HG03108 (cell line): ENCODE results near the gene PON1.

Experiments
- ATAC-seq: cut with Tn5 transposase; IDR thresholded peaks from one replicate; pipeline ENCODE4 v1.9.1; 2021; ENCODE audit warnings: moderate library complexity; ENCODE audit not compliant: unreplicated experiment

PON1 gene

DNA sequence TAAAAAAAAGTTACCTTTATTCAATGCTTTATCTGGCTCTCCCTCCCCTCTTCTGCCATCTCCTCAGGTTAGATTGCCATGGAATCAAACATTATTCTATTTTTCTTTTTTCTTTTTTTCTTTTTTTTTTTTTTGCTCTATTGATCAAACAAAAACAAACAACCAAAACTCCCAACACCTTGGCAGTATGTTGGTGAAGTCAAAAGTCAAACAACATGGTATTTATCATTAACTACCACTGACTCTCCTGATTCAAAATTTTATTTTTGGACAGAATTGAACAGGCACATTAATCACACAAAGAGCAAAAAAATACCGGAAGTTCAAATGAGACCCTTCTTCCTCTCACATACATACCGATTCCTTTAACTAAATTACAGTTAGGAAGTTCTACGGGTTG lies 6.4 kb downstream of the PON1 start:
- no peak for ATAC-seq

DNA sequence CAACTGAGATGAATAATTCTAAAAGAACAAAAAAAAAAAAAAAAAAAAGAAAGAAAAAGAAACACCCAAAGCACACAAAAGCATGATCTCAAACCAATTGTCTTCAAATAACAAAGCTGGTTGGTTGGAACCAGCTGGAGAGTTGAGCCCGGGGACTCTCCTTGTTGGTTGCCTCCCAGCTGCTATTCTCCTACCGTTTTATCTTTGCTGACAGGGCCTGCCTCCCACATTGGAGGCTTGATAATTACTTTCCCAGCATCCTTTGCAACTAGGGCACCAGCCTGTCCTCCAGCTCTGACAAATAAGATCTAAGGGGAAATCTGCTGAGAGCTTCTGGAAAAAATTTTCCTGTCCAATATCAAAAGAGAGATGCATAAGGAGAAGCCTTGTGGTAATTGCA lies 6.8 kb downstream of the PON1 start:
- no peak for ATAC-seq

DNA sequence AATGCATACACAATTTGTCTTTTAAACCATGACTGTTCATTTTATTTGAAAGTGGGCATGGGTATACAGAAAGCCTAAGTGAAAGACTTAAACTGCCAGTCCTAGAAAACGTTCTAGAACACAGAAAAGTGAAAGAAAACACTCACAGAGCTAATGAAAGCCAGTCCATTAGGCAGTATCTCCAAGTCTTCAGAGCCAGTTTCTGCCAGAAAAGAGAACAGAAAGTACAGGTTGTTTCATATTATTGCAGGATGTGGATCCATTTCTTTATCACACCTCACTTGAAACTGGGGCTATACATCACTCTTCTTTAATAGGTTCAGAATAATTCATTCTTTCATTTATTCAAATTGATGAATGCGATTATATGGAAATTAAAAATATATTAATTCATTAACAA lies 7.7 kb downstream of the PON1 start:
- ATAC-seq = peak; percentile 69

DNA sequence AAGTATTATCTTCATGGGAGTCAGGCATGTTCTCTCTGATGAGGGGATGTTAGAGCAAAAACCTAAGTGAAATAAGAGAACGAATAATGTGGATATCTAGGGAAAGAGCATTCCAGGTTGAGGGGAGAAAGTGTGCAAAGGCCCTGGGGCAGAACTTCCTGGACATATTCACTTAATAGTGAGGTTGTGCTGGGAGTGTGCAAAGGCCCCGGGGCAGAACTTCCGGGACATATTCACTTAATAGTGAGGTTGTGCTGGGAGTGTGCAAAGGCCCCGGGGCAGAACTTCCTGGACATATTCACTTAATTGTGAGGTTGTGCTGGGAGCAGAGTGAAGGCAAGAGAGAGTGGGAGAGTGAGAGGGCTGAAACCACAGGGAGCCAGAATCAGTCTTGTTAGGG lies 11.8 kb downstream of the PON1 start:
- no peak for ATAC-seq

DNA sequence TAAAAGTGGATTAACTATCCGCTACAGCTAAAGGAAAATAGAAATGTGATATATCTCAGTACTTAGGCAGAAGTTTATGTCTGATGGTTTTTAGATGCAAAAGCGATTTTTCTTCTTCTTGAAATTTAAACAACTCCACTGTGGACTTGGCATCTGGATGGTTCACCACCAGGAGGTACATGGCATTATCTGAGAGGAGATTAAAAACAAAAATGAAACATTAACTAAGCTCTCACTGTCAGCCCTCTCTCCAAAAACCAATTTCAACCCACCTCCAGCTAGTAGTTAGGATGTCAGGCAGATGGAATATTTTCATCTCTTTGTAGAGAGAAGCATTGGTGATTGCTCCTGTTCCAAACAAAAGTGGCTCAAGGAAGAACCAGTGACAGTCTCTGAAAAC lies 12.9 kb downstream of the PON1 start:
- ATAC-seq = no peak

DNA sequence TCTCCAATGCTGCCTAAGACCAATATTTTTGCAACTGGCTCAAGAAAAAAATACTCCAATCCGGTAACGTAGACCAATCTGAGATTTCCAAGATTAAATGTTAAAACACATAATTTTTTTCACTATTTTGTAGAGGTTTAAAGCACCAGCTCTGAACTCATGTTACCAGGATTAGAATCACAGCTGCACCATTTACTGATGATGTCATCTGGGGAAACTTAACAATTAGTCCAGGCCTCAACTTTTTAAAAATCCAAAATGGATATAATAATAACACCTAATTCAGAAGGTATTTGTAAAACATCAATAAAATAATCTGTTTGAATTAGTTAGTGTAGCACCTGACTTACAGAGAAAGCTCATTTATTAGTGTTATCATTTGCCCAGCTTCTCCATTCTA lies 14.4 kb downstream of the PON1 start:
- no peak for ATAC-seq

DNA sequence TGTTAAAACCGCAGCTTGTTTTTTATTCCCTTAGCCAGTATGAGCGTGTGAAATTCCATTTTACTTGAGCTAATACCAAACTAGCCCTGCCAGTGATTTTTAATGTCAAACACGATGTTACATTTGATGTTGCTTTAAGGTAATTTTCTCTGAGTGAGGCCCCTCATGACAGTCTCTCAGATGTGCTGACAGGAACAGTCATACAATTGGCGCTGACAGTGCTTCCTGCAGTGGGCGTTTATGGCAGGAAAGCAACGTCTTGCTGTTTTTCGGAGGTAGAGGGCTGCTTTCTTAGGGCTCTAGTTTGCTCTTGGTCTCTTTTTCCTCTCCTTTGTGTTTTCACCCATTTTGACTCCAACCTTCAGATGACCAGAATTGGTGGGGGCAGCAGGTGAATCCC lies 19.3 kb downstream of the PON1 start:
- no peak for ATAC-seq

DNA sequence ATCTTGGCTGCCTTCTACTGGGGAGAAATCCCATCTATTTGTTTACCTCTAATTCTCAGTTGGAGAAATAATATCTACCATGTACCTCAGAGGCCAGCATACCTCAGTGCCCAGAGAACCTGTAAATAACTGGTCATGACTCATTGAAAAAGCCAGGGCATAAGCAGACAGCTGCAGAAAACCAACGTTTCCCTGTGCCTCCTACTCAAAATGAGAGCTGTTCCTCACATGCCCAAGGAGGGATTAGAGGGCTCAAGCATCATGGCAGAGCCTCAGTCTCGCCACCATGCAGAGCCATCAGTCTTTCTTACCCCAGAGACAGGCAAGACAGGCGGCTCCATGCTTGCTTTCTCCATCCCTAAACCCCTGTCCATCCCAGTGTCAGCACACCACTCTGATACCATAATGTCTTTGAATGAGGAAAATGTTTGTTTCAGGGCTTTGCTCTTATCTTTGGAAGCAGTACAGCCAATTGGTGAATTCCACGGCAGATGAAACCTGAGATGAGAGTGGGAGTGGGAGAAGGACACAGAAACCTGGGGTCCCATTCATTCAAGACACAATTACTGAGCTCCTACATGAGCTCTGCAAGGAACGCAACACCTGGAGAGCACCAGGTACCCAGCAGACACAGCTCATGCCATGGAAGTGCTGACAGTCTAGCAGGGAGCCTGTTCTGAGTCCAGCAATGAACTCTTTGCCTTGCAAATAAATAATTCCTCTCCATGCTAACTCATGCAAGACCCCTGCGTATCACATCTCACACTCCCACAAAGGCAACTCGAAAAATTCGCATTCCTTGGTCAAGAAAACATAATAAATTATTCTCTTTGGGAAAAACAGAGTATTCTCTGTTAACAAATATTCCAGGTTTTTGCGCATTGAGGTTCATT lies 21.1 kb downstream of the PON1 start:
- no peak for ATAC-seq

DNA sequence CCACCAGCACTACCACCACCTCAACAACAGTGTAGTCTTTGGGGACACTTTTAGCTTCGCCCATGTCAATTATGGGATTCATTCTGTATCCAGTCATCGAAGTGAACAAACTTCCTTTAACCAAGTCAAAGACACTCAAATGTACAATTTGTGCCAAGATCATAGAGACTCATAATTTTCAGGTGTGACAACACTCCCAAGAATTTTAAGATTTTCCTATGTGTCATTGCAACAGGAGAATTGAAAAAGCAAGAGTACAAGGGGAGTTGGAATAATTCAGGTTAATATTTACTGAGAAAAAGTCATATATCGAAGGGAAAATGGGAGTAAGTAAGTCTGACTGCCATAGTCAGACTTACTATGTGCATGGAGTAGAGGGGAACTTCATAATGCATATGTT lies 26.2 kb downstream of the PON1 start:
- ATAC-seq = no peak

DNA sequence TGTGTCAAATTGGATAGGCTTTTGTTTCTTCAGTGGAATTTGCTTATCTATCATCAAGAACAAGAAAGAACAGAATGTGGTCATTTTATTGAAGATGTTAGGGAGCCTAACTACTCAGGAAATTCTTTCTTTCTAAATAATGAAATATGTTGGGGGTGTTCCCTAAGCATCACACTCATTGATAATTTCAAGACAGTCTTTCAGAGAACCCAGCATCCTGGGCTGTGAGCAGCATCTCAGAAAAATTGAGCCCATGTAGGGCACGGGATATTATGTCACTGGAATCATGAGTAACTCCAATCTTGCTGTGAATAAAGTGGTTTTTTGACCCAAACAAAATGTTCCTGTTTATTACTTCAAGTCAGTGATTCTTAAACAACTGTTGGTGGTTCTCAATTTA lies 27.3 kb downstream of the PON1 start:
- no peak for ATAC-seq

DNA sequence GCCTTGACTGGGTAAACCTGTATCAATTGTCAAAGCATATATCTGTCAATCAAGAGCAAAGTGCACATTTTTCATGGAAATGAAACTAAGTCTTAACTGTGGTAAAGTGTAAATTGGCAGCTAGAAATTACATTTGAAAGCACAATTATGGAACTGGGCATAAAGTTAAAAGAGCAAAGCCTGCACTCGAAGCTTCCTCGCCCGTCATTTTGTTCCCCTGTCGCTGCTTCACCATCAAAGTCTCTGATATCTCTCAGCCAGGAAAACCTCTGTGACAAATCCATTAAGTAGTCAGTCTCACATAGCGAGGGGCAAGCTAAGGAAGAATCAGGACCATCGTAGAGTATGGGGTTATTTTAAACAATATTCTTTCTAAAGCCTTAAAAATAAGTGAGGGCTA lies 27.9 kb downstream of the PON1 start:
- no peak for ATAC-seq

DNA sequence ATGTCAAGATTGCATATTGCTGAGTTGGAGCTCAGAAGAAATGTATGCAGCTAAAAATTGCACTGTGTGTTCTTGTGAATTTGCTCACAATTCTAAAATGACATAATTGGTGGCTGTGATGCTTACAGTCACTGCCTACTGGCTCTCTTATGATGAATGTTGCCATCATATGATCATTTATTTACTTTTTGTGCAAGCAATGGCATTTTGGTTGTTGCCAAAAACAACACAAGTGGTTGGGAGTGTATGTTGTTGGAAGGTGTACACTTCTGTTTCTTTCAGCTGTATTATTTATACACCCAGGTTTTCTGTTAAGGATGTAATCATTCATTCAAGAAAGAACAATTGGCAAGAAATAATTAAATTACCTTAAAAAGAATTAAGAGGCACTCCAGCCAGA lies 28.9 kb downstream of the PON1 start:
- no peak for ATAC-seq

DNA sequence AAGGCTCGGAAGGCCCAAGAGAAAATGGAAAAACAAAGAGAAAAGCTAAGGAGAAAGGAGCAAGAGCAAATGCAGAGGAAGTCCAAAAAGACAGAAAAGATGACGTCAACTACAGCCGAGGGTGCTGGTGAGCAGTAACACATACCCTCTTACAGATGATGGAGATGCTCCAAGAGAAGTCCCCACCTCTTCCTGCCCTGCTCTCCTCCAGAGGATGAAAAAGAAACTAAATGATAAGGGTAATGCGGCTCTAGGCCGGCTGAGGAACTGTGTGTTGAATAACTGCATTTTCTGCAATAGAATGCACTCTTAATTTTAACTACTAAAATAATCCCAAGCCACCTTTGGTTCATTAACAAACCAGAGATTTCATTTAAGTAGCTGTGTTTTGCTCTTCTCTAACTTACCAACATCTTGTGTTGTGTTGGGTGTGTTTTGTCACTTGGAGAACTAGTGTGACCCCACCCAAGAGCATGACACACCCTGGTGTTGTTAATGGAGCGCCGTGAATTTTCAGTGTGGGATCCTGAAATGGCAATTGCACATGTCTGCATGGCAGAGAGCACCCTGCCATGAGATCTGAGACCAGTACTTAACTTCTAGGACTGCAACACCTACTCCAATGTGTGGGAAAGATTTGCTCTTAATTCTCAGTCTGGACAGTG lies 34.0 kb downstream of the PON1 start:
- no peak for ATAC-seq

DNA sequence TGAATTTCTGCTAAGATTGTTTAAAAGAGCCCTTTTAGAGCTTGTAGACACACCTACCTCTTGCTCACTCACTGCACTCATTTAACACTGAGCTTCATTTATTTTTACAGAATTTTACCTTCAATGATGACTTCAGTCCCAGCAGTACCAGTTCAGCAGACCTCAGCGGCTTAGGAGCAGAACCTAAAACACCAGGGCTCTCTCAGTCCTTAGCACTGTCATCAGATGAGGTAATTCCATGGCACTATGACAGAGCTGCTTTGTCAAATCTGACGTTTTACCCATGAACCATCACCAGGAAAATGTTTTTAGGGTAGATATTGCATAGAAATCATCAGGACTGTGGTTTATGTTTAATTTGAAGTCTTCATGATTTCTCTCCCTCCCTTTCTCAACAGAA lies 38.2 kb downstream of the PON1 start:
- no peak for ATAC-seq

DNA sequence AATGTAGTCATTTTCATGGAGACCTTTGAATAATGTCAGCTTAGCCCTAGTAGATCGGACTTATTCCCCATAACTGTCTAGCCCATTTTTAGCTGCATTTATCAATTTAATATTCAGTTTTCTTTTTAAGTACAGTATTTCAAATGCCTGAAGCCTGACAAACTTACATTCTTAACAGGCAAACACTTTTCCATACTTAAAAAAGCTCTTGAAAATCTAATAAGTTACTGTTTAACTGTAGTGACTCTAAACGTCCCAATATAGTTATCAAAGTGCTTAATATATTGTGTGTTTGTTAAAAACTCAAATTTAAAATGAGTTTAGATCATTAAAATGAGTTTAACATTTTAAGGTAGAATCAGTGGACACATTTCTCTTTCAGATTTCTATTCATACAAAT lies 44.9 kb downstream of the PON1 start:
- ATAC-seq = no peak

DNA sequence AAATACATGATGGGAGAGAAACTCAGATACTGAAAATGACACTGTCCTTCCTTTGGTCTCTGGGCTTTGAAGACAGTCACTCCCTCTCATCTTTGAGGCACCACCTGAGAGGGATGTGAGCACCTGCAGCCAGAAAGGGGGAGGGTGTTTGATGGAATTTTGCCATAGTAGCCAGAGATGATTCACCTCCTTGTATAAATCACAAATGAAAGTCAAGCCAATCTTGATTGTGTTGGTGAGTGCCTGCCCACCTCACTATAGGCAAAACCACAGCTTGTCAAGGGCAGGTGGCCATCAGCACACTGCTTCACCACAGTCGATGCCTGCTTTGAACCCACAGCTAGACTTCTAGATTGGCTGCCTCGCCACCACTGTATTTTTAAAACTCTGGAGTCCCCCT lies 48.2 kb downstream of the PON1 start:
- no peak for ATAC-seq

DNA sequence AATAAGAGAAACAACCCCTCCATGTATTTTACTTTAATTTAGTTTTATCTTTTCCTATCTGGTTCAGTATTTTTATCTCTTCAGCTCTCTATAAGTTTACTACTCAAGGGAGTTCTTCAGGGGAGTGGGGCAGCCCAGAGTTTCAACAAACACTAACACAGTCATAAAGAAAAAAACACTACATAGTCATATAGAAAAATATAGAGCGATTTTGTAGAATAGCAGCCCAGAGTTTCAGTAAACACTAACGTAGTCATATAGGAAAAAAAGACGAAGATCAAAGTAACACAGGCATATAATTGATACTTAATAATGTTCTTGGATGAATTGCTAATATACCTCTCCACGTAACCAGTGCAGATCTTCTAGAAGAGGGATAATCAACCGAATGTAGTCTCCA lies 54.7 kb downstream of the PON1 start:
- no peak for ATAC-seq

DNA sequence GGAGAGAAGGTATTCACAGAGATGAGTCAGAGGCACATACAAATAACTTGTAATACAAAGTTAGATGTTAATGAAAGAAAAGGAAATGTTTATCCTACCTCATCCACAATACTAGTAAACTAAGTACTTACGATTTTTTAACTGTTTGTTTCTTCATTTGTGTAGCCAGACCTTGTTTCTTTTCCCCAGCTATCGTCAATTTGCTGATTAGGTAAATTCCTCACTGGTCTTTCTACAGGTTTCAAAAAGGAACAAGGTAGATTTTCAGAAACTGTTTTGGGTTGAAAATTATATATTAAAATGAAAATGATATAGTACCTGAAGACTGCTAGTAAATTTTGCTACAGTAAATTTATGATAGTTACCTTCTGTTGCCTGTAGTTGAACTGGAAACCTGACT lies 56.6 kb downstream of the PON1 start:
- ATAC-seq = no peak

DNA sequence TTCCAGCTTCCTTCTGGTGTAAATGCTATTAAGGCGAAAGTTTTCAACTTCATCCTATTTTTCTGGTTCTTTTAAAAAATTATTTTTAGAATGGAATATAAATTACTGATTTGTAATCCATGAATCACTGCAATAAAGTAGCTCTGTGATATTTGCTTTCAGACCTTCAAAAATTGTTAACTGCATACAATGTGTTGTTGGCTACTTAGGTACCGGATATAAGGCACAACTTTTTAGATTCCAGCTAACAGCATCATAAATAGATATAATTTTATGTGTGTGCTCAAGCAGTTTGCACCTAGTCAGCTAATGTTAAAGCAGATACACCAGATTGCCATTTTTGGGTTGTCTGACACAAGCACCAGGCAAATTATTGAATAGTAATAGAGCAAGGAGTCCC lies 58.7 kb downstream of the PON1 start:
- no peak for ATAC-seq

DNA sequence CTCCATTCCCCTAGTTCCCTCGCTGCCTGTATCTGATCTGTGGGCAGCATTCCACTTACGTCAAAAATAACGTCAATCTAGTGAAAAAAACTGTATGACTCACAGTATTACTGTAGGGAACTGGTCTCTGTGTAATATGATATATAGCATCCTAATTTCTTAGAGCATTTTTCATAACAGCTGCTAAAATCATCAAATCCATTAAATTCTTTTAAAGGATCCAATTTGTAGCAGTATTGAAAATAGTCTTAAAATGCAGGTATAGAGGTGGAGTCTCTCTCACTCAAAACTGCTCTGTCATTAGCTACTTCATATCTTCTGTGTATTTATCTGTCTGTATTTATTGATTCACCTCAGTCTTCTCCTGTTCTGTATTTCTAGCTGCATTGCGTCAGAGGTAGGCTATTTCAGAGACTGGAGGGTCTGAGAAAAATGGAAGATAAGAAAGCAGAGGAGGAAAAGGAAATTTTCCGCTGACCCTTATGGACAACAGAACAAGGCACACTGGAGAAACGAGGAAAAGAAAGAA lies 59.9 kb downstream of the PON1 start:
- ATAC-seq = no peak

DNA sequence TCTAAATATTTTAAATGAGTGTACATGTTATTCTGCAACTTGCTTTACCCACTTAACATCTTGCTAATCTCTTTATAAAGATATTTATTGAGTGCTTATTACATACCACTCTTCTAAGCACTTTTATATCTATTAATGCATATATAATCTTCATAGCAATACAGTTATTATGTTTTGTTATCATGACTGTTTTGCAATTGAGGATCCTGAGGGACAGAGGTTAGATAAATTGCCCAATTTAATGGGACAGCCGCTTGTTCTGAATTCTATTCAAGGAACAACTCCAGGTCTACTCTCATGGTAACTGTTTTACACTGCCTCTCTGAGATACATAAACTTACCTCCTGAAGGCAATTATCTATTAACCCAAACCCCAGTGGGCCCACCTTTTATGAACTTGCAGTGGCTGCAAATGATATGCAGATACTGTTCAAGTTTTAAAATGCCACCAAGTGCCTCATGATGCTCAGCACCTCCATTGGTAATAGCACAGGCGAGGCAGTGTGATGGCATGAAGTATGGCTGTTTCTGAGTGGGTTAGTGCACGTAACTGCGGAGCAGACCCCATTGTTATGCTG lies 60.5 kb downstream of the PON1 start:
- ATAC-seq = no peak

DNA sequence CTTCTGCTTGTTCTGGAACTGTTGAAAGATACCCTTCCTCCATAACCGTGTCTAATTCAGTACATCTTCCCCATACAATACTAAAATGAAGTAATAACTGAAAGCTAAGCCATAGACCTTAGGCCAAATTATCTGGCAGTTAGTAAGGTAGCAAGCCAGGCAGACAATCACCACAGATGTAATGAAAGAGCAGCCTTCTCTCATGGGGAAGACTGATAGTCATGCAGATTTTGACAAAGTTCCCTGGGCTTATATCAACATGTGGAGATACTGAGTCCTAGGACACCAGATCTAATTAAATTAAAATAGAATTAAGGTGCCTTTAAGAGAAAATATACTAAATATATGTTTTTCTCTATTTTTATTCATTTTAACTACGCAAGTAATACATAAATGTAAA lies 61.5 kb downstream of the PON1 start:
- ATAC-seq = no peak
